Measurements from ENCODE around the gene DPCD.

DPCD gene

DNA sequence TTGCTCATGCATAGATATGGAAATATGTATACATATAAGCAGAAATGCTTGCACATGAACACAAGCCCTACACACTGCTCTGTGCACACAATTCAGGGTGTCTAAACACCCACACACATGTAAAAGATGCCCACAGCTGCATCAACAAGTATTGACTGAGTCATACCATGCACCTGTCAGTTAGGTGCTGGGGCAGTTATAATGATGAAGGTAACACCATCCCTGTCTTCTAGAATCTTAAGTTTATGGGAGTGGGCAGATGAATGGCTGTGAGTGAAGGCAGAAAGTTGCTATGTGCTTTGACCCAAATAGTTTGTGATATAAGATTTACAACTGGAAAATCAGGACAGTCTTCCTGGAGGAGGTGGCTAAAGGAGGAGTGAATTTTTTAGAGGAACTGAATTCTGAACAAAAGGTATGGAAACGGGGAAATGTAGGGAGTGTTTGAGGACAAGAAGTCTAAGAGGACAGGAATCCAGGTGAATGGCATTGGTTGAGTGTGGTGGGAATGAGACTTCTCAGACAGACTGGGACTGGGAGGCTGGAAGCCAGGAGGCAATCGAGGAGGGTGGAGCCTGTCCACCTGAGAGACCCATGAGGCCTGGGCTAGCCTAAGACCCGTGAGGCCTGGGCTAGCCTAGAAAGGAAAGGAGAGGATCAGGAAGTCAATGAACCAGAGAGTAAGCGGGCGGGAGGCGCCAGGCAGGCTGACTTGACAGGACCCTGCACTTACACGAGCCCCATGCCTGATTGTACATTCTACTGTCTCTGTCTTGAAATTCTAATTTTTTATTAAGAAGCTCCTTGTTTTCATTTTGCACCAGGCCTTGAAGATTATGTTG lies 20.7 kb upstream of the DPCD start:
- no peak for DNase-seq

DNA sequence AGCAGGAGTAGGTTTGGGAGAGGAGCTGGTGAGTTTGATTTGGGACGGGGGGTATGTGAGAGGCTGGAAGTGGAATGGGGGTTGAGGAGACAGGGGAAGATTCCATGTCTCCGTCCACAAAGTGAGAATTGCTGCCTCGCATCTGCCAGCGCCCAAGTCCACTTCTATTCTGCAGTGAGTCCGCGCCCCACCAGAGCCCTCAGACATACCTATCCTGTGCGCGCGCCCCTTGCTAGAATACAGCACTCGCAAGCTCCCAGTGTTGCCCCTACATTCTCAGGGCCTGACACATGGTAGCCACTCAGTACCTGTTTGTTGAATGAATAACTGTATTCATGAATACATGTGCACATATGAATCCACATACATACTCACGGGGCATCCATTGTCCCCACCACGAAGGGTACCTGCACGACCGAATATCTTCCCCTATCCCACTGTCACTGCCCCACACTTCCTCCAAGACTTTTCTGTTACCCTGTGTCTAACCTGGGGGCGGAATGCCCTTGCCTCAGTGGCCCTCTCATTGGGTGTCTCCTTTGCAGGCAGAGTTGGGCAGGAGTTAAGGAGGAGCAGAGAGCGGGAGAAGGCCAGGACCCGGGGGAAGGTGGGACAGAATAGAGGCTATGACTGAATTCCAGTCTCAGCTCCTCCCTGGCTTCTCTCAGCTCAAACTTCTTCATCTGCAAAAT lies 19.9 kb upstream of the DPCD start:
- DNase-seq = no peak

DNA sequence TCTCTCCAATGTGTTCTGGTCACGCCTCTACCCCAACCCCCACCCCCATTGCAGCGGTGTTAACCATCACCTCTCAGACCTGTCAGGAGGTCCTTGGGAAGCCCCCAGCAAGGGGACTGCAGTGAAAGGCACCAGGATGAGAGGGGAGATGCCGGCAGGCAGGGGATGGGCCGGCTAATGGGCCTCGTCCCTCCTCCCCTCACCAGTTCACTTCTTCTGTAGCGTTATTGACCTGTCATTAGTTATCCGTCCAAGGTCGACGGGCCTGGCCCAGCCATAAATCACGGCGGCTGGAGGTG lies 18.8 kb upstream of the DPCD start:
- no peak for DNase-seq

GRCh38 chr10:101569622-101570427 lies 18.3 kb upstream of the DPCD start:
- peak; percentile 68 for DNase-seq

GRCh38 chr10:101570428-101571270 lies 17.5 kb upstream of the DPCD start:
- no peak for DNase-seq

DNA sequence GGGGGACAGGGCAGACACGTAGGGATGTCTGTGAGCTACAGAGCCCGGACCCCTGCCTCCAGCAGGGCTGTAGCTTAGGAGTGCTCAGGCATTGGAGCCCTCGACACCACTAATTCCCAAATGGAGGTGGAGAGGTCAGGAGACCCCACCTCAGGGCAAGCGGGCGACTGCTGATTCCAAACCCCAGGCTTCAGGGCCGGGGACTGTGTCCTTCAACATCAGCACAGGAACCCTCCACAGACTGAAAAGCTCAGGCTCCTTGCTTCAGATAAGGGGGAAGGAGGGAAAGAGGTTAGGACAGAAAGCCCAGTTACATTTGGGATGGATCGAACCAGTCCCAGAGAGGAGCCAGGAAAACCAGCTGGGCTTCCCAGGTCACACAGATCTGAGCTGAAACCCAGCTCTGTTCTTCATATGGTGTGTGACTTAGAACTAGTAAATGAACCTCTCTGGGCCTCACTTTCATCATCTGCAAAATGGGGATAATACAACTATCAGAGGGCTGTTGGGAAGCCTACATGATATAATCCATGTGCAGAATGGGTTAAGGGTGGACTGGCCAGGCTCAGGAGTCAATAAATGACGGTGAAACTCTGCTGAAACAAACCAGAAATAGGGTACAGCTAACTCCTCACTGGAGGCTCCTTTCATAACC lies 16.7 kb upstream of the DPCD start:
- no peak for DNase-seq

DNA sequence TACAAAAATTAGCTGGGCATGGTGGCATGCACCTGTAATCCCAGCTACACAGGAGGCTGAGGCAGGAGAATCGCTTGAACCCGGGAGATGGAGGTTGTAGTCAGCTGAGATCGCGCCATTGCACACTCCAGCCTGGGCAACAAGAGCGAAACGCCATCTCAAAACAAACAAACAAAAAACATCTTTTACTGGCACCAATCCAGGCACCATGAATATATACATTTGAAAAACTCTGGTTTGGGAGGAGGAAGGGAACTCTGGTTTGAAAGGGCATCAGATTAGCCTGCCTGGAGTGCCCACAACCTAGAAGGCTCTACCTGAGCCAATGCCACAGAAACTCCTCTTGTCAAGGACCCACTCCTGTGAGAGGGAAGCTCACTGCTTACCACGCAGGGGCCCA lies 16.0 kb upstream of the DPCD start:
- DNase-seq = no peak

- no peak for DNase-seq
Measured at GRCh38 chr10:101572785-101573184, 15.3 kb upstream of the DPCD start.

DNA sequence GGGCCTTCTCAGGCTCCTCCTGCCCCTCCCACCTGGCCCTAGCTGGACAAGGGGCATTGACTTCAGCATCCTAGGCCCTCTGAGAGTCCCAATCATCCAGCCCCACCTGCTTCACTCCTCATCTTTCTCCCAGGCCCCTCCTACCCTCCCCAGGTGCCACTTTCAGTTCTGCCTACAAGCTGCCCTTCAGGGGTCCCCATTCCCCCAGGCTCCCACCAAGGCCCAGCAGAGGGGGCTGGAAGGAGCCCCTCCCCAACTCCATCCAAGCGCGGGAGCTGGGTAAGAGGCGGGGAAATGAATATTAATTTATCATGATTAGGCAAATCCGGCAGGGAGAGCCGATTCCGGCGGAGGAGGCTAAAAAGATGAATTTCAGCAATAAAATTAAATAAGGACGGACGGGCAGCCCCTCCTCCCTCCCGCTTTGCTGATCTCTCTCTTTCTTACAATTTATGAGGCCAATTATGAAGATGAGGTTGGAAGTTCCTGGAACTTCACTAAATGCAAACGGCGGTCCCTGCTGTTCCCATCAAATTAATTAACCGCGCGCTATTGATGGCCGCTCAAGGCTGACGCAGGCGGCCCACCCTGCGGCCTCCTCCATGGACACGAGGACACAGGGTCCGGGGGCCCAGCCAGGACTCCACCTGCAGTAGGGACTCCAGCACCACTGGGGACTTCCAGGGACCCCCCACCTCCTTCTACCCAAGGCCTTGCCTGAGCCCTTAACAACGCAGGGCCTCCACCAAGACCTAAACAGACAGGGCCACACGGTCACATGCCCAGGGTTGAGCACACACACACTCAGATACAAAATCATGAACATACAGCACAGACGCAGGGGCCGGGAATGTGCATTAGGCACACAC lies 14.0 kb upstream of the DPCD start:
- no peak for DNase-seq

- no peak for DNase-seq
Measured at GRCh38 chr10:101575091-101575490, 13.0 kb upstream of the DPCD start.

DNA sequence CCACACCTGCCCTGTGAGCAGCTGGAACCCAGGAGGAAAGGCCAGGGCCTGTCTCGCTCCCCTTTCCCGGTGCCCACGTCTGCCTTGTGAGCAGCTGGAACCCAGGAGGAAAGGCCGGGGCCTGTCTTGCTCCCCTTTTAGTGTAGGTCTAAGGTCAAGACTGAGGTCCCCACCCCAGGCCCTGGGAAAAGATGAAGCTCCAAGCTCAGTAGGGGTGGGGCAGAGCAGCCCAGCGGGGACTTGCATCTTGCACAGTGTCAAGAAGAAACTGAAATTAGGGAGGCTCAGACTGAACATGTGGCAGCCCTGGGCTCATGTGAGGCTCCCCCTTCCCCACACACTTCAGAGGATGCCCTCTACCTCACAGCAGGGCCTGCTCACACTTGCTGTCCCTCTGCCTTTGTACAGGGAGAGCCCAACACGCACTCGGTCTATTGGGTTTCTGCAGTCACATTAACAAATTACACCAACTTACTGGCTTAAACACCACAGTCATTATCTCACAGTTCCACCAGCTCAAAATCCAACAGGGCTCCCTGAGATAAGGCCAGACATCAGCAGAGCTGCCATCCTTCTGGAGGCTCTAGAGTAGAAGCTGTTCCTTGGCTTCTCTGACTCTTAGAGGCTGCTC lies 12.4 kb upstream of the DPCD start:
- DNase-seq = no peak

DNA sequence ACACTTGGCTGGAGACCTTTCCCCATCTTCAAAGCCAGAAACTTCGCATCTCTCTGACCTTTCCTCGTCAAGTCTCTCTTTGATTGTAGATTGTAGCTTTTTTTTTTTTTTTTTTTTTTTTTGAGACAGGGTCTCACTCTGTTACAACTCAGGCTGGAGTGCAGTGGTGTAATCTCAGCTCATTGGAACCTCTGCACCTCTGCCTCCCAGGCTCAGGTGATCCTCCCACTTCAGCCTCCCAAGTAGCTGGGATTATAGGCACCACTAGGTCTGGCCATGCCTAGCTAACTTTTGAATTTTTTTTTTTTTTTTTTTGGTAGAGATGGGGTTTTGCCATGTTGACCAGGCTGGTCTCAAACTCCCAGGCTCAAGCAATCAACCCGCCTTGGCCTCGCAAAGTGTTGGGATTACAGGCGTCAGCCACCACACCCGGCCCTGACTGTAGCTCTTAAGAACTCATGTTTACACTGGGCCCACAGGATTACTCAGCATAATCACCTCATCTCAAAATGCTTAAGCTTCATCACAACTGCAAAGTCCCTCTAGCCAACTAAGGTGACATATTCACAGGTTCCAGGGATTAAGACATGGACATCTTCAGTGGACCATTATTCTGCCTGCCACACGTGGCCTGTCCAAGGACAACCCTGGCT lies 11.8 kb upstream of the DPCD start:
- no peak for DNase-seq

DNA sequence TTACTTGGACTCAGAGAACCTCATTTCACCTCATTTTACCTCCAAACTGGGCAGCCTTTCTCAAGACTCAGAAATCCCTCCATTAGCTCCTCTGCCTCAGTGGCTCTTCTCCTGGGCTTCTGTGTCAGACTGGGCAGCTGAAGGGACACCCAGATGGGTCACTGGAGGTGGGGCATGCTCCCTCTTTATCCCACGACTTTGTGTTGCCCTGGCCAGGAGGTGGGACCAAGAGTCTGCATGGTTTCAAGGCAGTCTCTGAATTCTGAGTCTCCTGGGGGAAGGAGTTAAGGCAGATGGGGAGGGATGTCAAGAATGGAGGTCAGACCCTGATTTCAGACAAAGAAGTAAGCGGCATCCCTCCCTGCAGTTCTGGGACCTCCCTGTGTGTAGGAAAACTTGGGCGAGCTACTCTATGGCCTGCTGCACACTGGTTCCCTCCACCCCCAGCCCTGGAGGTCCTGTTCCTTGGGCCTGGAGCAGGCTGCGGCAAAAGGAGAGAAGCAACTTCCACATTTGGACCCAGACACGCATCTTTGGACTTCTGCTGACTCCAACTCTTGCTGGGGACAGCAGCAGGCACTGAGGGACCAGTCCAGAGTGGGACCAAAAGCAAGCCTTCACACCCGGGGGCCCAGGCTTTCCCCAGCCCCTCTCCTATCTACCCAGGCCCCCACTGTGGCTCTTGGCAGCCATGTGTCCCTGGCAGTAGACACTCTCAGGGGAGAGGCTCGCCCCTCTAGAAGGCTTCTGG lies 10.8 kb upstream of the DPCD start:
- no peak for DNase-seq

DNA sequence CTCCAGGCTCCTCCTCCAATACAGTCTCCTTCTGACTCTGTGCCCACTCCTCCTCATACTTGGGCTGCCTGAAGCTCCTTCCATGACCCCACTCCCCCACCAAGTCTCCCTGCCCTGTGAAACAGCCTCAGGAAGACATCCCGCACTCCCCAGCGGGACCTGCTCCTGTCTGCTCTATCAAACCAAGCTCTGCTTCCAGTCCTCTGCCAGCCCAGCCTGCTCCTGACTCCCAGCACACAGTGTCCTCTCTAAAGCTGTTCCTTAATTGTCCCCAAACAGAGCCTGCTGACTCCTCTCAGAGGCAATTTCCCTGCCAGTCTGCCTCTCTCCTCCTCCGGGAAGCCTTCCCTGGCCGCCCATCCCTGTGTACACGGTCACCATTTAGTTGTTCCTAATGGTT lies 9.9 kb upstream of the DPCD start:
- DNase-seq = no peak

DNA sequence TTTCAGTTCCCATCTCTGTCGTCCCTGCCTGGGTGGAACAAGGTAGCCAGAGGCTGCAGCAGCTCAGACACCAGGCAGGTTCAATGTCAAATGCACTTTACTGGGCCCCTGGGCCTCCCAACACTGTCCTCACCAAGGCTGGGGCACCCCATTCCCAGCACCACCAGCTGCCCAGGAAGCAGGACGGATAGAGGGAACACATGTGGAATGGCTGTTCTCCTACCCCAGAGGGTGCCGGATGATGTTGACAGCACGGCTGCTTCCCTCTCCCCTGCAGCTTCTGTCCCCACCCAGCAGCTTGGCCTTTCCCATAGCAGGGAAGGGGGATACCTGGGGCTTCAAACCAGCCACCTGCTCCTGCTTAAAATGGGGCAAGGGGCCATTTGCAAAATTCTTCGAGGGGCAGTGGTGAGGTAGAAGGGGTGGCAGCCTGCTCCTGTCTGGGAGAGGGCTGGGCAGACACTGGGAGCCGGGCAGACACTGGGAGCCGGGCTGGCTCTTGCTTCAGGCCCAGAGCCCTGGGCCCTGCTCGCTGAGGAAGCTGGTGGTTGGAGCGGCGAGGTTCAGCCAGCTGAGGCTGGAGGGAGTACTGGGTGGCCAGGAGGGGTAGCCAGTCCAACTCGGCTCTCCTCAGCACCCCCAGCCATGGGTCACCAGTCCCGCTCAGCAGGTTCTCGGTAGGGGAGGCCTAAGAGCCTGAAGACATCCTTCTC lies 9.2 kb upstream of the DPCD start:
- DNase-seq = no peak

- DNase-seq = no peak
Measured at GRCh38 chr10:101579516-101579870, 8.6 kb upstream of the DPCD start.

DNA sequence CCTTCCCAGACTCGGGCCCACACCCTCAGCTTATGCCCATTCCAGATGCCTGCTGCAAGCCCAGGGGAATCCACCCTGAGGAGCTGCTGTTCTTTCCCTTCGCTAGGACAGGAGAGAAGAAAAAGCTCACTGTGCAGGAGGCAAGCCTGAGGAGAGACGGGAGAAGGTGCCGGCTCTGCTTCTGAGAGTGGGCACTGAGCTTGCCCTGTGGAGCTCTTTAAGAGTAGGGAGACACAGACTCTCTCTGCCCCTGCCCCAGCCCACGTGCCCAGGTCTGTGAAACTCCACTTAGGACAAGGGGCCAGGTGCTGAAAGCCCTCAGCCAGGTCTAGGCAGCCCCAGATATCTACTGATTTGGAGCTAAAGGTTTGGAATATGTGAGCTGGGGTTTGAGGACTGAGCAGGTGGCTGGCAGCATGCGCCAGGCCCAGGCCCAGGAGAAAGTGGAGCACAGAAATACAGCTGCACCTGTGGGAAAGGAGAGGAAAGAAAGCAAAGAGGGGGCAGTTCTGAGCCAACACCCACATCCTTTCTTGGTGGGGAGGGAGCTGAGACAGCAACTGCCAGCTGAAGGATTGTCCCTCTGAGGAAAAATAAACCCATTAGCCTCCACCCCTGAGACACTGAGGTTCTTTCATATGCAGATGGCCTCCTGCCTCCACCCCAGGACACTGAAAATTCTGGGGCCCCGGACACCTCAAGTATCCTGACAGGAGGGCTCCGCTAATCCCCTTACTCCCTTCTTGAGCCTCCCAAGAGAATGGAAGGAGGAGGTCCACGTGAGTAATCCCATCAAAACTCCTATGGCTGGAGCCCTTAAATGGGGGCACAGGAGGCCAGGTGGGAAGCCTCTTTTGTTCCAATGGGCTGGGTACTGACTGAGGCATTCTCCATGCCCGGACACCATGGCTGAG lies 7.4 kb upstream of the DPCD start:
- DNase-seq = no peak

GRCh38 chr10:101585841-101586240 lies 2.3 kb upstream of the DPCD start:
- no peak for DNase-seq

Data from effector CD8-positive, alpha-beta T cell (primary cell).